ENCODE data around the gene KCNQ5.
"Not testable (repeated sequence)": the region's sequence is repeated elsewhere in the genome, so short reads cannot be mapped to it uniquely, and the experiment has no call there.

KCNQ5 gene

DNA sequence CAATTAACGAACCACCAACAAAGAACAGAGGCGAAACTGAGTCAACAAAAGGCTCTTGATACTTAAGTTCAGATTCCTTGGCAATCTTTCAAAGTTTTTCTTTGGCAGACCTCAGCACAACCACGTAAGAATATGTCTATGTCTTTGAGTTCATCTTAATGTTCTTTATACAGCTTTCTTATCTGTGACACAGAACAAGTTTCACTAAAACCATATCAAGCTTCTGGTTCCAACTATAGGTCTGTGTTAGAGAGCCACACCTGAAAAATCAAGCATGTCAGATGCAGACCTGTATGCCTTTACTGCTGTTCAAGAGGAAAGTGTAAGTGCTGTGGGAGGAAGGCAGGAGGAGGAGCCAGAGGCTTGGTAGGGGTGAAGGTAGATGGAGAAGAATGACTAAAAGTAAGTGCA lies 332.1 kb downstream of the KCNQ5 start:
- DNase-seq (ENCODE audit: low read depth) = no peak

DNA sequence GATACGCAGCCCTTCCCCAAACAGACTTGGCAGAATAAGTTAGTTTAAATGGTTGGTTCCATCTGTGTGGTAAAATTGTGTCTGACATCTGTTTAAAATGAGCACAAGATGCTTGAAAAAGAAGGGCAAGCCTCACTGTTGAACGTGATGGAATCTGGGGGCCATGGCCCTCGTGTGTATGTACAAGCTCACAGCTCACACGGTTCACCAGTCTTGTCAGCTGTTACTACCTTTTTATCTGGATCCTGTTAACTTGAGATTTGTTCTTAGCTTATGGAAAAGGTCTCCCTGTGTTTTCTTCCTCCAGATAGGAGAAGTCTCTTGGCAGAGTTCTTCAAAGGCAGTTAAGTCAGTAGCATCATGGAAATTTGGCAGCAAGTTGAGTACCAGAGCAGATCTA lies 332.9 kb downstream of the KCNQ5 start:
- DNase-seq (ENCODE audit: low read depth) = no peak

DNA sequence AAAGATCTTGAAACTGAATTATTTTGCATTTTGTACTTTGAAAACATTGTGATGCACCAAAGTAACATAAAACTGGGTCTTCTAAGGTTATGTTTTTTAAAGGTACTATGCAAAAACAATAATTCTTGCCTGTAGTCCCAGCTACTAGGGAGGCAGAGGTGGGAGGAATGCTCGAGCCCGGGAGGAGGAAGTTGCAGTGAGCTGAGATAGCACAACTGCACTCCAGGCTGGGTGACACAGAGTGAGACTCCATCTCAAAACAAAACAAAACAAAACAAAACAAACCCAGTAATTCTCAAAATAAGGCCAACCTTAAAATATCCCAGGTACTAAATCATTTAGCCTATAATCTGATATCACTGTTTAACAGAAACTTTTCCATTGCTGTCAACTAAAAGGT lies 333.8 kb downstream of the KCNQ5 start:
- DNase-seq (ENCODE audit: low read depth) = no peak

DNA sequence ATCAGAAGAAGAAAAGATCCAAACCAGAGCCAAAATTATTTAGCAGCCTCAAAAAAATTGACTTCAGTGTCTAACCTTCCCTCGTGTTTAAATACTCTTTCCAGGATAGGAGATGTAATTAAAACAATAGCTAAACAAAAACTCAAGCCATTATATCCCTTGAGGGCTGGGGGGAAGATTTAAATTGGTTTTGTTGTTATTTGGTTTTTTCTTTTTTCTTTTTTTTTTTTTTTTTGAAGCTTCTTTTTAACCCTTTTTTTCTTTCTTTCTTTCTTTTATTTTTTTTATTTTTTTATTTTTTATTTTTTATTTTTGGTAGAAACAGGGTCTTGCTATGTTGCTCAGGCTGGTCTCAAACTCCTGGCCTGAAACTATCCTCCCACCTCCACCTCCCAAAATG lies 334.4 kb downstream of the KCNQ5 start:
- no peak for DNase-seq (ENCODE audit: low read depth)

DNA sequence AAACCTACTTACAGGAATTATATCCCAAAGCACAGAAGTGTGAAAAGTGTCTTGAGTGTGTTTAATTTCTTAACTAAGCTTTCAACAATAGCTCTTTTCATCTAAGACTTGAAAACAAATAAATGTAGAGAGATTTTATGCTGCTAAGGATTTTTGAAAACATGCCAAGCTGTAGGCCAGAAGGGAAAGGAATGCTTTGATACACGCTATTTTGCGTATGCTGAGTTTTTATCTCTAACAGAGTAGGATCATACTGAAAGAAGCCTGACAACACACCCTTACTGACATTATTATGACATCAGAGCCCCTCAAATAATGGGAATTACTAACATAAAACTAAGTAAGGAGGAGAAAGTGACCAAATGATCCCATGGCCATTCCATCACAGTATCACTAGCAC lies 338.0 kb downstream of the KCNQ5 start:
- no peak for DNase-seq (ENCODE audit: low read depth)

DNA sequence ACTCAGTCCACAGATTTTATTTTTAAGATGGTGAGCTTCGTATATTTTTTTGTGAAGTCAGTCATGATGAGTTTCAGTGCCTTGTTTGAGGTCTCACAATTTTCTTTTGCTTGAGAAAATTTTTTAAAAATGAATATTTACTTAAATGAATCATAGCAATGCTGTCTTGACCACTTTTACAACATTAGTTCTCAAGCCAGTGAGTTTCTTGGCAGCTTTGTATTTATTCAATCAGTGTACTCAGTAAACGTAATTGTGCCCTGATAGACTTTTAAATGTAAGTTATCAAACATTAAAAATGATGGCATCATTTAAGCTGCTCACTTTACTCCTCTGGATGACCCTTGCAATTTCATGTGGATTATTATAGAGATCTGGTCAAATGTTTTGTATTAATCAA lies 342.1 kb downstream of the KCNQ5 start:
- DNase-seq (ENCODE audit: low read depth) = no peak

DNA sequence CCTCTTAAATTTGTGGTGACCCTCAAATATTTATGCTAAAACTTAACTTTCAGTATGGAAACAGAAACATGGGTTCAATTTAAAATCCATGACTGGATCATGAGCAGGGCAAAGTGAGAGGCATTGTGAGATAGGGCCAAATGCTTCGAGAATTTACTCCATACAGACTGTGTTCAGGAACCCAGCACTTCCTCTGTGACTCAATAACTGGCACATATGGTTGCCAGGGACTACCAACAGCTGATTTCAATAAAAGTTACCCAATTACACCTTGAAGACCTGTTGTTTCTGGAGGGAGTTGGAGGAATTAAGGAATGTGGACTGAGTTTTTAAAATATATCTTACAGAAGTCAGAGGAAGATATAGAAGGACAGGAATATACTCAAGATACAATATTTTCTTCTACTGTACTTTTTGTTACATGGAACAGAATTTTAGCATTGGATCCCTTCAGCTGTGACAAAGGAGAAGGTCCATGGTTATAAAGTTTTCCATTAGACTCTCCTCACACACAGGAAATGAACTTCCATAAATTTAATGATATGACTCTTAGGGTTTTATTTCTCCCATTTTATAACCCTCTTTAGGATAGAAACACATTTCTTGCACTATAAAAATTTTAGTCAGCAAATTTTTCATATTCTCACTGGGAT lies 344.9 kb downstream of the KCNQ5 start:
- no peak for DNase-seq (ENCODE audit: low read depth)

DNA sequence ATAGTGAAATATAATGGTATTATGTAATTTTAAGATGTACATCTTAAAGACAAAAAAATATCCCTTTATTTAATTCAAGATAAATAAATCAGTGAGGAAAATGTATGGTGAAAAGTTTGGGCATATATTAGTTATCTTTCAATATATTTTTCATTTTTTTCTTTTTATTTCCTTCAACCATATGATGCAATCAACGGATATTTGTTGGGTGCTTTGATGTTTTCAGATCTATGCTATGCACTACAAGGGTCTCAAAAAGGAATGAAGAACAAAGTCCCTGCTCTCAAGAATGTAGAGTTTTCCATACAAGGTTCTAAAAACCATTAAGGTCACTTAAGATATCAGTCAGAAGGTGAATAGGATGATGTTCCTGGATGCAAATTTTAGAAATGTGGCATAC lies 345.5 kb downstream of the KCNQ5 start:
- no peak for DNase-seq (ENCODE audit: low read depth)

DNA sequence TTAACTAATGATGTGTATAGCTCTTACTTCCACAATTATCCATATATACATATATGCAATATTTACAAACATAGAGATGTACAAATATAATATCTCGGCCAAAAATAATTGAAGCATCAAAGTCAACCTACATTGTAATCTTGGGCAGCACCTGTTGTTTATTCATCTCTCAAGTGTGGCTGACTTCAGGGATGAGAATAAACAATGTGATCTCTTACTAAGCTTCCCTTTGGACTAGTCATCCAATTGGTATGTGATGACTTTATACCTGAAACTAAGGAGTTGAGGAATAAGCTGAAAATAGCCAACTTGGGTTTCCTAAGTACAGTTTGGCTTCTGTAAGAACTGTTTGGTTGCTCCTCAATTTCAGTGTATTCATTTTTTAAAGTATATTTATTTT lies 346.8 kb downstream of the KCNQ5 start:
- DNase-seq (ENCODE audit: low read depth) = no peak

DNA sequence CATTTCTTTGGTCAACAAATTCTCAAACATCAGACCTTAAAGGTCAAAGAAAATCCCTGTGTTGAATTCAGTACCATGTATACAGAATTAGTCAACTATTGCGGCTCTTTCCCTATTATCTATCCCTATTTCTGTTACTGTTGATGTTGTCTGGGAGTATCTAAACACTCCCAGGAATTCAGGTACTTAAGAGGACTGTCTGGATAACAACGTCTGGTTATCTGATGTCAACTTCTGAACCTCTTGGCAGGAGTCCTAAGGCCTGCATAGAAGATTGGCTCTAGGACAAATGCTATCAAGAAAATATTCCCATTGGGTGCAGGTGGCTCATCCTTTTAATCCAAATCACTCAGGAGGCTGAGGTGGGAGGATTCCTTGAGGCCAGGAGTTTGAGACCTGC lies 347.8 kb downstream of the KCNQ5 start:
- DNase-seq (ENCODE audit: low read depth) = no peak

DNA sequence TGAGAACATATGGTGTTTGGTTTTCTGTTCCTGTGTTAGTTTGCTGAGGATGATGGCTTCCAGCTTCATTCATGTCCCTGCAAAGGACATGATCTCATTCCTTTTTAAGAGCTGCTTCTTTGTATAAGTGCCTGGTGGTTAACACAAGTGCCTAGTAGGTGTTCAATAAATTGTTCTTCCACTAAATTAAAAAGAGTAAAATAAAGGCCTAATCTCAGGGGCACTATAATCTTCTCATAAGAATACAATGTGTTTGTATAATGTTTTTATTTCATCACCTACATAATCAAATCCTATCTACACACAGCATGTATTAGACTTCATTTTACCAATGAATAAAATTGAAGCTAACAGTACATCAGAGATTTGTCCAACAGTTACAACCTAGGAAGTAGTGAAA lies 350.7 kb downstream of the KCNQ5 start:
- DNase-seq (ENCODE audit: low read depth) = no peak

DNA sequence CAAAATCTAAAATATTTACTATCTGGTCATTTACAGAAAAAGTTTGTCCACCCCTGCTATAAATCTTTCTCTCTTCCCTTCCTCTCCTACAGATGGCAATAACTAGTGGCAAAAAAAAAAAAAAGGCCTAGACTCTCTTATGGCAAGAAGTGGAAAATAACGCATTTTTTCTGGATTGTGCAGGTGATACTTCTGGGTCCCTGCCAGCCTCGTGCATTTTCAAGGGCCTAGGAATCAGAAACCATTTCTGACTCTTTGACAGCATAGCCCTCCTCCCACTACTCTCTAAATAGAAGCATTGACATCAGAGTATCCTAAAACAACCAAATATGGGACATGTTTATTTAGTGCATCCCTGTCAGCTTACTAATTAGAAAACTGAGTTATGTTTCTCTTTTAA lies 352.4 kb downstream of the KCNQ5 start:
- no peak for DNase-seq (ENCODE audit: low read depth)

DNA sequence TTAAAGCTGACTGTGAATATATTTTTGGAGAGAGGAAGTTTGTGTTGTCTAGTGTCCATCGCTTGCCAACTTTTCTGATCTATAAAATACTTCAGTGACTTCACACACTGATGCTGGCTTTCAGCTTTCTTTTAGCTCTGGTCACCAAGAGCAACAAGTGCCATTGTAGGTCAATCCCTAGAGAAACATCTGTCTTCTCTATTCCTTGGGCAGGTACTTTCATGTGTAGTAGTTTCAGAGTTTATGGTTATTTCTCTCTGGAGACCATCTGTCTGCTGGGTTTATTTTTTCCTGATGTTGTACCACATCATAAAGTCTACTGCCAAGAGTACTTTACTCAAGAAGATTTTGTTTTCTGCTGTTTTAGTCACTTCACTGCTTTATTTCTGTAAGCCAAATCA lies 353.5 kb downstream of the KCNQ5 start:
- no peak for DNase-seq (ENCODE audit: low read depth)

DNA sequence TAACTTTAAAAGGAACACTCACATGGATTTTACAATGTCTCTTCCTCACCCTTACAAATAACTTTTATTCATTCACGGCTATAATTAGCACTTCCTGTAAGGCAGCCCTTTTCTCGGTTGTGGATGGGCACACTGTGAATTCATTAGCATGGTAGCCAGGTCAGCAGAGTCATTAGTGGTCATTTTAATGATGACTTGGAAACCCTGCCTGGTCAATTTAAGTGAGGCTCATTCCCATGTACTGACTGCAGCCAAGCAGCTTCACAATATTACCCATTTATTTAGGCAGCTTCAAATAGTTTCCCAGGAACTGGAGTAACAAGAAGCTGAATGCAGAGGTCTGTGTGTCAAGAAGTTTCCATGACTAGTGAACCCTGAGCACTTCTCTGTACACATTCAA lies 354.6 kb downstream of the KCNQ5 start:
- DNase-seq (ENCODE audit: low read depth) = no peak

DNA sequence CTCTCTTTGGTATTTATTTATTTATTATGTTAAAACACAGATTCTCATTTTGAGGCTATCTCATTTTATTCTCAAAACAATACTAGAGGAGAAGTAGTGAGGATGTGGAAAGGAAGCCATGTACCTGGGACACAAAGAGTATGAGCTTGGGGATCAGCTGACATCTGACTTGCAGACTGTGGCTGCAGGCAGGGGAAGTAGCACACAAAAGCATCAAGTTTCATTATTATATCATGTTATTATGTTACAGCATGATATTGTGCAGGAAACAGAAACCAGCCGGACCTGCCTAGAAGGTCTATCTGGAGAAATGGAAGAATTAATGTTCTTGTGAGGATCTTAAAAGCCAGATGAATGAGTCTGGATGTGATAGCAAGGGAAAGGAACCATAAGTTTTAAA lies 355.2 kb downstream of the KCNQ5 start:
- no peak for DNase-seq (ENCODE audit: low read depth)

DNA sequence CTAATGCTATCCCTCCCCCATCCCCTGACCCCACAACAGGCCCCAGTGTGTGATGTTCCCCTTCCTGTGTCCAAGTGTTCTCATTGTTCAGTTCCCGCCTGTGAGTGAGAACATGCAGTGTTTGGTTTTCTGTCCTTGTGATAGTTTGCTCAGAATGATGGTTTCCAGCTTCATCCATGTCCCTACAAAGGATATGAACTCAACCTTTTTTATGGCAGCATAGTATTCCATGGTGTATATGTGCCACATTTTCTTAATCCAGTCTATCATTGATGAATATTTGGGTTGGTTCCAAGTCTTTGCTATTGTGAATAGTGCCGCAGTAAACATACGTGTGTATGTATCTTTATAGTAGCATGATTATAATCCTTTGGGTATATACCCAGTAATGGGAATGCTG lies 356.9 kb downstream of the KCNQ5 start:
- DNase-seq (ENCODE audit: low read depth) = not testable (repeated sequence)

DNA sequence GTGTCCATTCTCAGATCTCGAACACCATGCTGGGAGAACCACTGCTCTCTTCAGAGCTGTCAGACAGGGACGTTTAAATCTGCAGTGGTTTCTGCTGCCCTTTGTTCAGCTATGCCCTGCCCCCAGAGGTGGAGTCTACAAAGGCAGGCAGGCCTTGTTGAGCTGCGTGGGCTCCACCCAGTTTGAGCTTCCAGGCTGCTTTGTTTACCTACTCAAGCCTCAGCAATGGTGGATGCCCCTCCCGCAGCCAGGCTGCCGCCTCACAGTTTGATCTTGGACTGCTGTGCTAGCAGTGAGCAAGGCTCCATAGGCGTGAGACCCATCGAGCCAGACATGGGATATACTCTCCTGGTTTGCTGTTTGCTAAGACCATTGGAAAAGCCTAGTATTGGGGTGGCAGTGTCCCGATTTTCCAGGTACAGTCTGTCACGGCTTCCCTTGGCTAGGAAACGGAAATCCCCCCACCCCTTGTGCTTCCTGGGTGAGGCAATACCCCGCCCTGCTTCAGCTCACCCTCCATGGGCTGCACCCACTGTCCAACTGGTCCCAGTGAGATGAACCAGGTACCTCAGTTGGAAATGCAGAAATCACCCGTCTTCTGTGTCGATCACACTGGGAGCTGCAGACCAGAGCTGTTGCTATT lies 362.4 kb downstream of the KCNQ5 start:
- DNase-seq (ENCODE audit: low read depth) = not testable (repeated sequence)

DNA sequence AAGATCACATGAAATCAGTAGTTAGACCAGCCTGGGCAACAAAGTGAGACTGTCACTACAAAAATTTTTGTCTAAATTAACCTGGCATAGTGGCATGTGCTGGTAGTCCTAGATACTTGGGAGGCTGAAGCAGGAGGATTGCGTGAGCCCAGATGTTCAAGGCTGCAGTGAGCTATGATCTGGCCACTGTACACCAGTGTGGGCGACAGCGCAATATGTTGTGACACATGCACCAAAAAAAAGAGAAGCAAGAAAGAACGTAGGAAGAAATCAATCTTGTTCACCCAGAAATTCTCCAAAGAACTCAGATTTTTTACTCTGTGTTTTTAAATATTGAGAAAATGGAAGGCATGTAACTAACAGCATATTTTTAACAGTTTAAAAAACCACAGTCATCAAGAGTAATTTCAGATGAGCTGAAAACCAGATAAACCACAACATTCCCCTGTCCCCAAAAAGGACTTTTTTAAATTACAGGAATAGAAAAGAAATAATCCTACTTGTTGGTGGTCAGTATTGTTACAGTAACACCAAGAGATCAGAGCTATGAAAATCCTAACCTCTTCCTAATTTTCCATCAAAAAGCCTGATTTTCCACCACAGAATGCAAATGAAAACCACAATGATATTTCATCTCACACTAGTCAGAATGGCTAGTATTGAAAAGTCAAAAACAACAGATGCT lies 363.3 kb downstream of the KCNQ5 start:
- no peak for DNase-seq (ENCODE audit: low read depth)

DNA sequence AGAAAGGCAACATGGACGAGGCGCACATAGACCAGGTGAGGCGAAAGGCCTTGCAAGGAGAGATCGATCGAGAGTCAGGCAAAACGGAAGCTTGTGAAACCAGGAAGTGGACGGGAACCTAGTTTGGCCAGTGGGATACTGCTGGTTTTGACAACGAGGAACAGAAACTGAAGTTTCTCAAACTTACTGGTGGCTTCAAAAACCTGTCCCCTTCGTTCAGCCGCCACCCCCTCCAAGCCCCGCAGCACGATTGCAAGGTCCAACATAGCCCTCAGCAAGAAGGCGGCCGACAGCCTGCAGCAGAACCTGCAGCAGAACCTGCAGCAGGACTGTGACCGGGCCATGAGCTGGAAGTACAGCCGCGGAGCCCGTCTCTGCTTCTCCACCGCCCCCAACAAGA lies 365.4 kb downstream of the KCNQ5 start:
- no peak for DNase-seq (ENCODE audit: low read depth)

DNA sequence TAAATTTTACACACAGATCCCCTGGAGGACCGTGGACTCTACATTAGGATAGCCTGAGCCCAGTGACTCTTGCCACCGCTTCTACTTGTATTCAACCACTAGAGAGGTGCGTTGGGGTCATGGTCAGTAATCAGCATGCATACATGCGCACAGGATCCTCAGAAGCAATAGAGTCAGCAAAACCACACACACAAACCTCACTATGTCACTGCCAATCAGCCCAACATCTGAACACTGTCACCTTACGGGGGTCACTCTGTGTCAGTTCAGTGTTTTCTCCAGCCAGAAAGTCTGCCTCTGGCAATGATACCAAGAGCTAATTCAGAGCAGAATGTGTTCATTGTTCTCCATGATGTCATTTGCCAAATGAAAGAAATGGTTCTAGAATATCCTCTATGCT lies 378.1 kb downstream of the KCNQ5 start:
- no peak for DNase-seq (ENCODE audit: low read depth)

DNA sequence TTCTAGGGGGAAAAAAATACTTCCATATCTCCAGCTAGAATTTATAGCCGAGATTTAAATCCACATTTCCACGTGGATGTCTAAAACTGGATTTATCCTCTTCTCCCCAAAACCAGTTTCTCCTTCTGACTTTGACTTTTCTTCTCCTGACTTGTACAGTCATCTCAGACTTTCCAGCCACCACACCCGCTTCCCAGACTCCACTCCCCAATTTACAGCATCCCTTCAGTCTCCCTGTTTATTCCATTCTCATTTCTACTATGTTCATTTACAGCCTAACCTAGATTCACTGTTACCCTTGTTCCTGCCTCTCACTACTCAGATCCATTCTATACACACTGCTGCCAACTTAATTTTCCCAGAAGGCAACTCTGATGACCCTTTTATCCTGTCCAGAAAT lies 378.6 kb downstream of the KCNQ5 start:
- DNase-seq (ENCODE audit: low read depth) = no peak

DNA sequence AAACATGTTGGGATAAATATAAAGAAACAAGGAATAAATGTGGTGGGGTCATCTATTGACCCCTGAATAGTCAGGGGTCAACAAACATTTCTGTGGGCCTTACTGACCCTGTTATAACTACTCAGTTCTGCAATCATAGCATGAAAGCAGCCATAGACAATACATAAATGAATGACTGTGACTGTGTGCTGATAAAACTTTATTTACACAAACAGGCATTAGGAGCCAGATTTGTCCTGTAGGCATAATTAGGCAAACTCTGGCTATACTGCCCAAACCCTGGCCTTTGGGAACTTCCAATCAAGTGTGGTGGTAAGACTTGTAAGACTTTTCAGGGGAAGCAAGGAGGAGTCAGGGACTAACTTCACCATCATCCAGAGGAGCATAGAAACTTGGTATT lies 380.7 kb downstream of the KCNQ5 start:
- DNase-seq (ENCODE audit: low read depth) = no peak

DNA sequence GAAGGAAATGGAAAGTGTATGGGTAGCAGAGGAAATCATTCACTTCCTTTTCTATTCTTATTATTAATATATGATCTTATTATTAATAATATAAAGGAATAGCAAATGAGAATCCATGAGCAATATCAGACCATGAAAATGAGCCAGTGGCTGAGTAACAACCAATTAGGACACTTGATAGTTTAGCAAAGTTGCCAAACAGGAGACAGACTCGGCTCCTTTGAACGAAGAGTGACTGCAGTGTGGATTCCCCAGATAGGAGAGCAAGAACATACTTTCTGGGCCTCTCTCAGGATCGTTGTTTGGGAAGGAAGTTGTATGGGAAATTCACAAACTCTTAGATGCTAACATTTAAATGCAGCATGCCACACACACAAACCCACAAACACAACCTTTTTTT lies 381.4 kb downstream of the KCNQ5 start:
- DNase-seq (ENCODE audit: low read depth) = no peak

DNA sequence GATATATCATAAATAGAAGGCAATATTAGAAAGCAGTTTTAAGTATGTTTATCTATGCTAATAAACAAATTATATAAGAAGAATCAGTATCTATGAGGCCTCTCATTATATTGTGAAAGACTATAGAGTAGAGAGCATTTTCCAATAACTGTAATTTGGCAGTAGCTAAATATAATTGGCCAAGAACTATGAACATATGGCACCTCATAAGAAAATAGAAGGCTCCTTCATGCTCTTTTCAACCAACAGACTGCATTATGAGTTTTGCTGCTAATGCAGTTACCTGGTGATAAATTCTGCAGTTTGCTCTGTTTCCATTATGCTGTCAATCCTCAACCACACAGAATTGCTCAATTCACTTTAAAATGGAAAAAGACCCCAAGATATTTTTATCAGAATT lies 382.4 kb downstream of the KCNQ5 start:
- DNase-seq (ENCODE audit: low read depth) = no peak

Measured in stimulated activated CD8-positive, alpha-beta memory T cell treated with anti-CD3 and anti-CD28 coated beads, Interleukin-12 subunit alpha, Interleukin-12 subunit beta, amount 100 ng/mL, for 4 hours (primary cell).